GM12878 (cell line): ENCODE results near the gene IL21. TPM values are rescaled to one million over a fixed set of nuclear protein-coding genes. Genes with fewer than 3 reads are reported as not detected.

Experiments used
- ATAC-seq: fragments of 200-7000 bp; cut with Tn5 transposase; 3 replicates; pipeline ENCODE4 v1.9.1; 2020; ENCODE audit warnings: mild to moderate bottlenecking, moderate library complexity
- BruUV-seq: library from RNA; stranded (reverse); fragments of 400-500 nt; replicated peaks from 2 replicates; lab custom pipeline; 2021; lab: Mats Ljungman, UMichigan
- CTCF ChIA-PET: fragments of 300-600 bp; sonication (Branson Sonifier 250); formaldehyde crosslinking; extraction: SDS; loops from one replicate; lab custom pipeline; 2021; ENCODE audit warnings: inconsistent platforms; lab: Yijun Ruan, JAX
- POLR2A ChIA-PET: fragments of 350-600 bp; formaldehyde crosslinking; extraction: SDS; loops from one replicate; lab custom pipeline; 2021; ENCODE audit warnings: inconsistent platforms; lab: Charles Lee
- RAD21 ChIA-PET: fragments of 300-600 bp; sonication (Branson Sonifier 250); formaldehyde crosslinking; loops from one replicate; lab custom pipeline; 2023; ENCODE audit warnings: antibody characterized with exemption; ENCODE audit not compliant: unreplicated experiment; lab: Charles Lee
- SMC1A ChIA-PET: fragments of 300-600 bp; sonication (Branson Sonifier 250); formaldehyde crosslinking; loops from one replicate; lab custom pipeline; 2023; ENCODE audit not compliant: unreplicated experiment, uncharacterized antibody; lab: Charles Lee
- DNase-seq: peaks from one replicate; pipeline ENCODE4 v3.0.0-alpha.2; 2011; ENCODE audit warnings: low read depth, low spot score
- FAIRE-seq: peaks from 3 replicates; lab custom pipeline; 2011; peaks lifted over from hg19 to GRCh38; lab: Jason Lieb, UNC
- H2AFZ ChIP-seq: 2 replicates; pipeline ENCODE4 v1.6.0; 2011; ENCODE audit warnings: low read depth, low read length, control low read depth; ENCODE audit not compliant: control insufficient read depth
- H3K27ac ChIP-seq: 2 replicates; pipeline ENCODE4 v1.5.1; 2011; ENCODE audit warnings: control low read depth; ENCODE audit not compliant: control insufficient read depth, insufficient read depth
- H3K27me3 ChIP-seq, 2 experiments: replicated peaks in 1 of 2; 2 replicates each; pipeline versions ENCODE4 v1.6.0 to v1.6.1; 2011; ENCODE audit warnings: low read length in 1 of 2; ENCODE audit not compliant: control insufficient read depth in 2 of 2, insufficient read depth in 2 of 2
- H3K36me3 ChIP-seq, 2 experiments: 2 replicates each; pipeline ENCODE4 v1.5.1; 2011; ENCODE audit warnings: low read length in 1 of 2; ENCODE audit not compliant: control insufficient read depth in 2 of 2, insufficient read depth in 2 of 2
- H3K4me1 ChIP-seq: 2 replicates; pipeline ENCODE4 v1.6.1; 2011; ENCODE audit warnings: mild to moderate bottlenecking, low read length, moderate library complexity, mixed read lengths; ENCODE audit not compliant: control insufficient read depth, insufficient read depth
- H3K4me2 ChIP-seq: 2 replicates; pipeline ENCODE4 v1.6.0; 2011; ENCODE audit warnings: control low read depth; ENCODE audit not compliant: control insufficient read depth, insufficient read depth
- H3K4me3 ChIP-seq: fragments of 200-600 bp; sonication (generic); 2 replicates; pipeline ENCODE4 v1.5.1; 2016
- H3K79me2 ChIP-seq: 2 replicates; pipeline ENCODE4 v1.6.0; 2011; ENCODE audit warnings: low read length; ENCODE audit not compliant: control insufficient read depth, insufficient read depth
- H3K9ac ChIP-seq: 2 replicates; pipeline ENCODE4 v1.8.0; 2011; ENCODE audit warnings: low read length, control low read depth, mixed read lengths; ENCODE audit not compliant: control insufficient read depth, insufficient read depth
- H3K9me3 ChIP-seq: replicated peaks from 3 replicates; pipeline ENCODE4 v1.5.1; 2011; ENCODE audit warnings: mild to moderate bottlenecking, low read length; ENCODE audit not compliant: control insufficient read depth, insufficient read depth
- H4K20me1 ChIP-seq: 2 replicates; pipeline ENCODE4 v1.6.0; 2011; ENCODE audit not compliant: control insufficient read depth, insufficient read depth
- ATF2 ChIP-seq: IDR thresholded peaks from 2 replicates; pipeline ENCODE4 v1.6.1; 2012; ENCODE audit warnings: low read length, inconsistent platforms
- ATF3 ChIP-seq: IDR thresholded peaks from 2 replicates; pipeline ENCODE4 v1.6.1; 2011; ENCODE audit warnings: low read depth, mild to moderate bottlenecking, low read length, moderate library complexity, borderline replicate concordance; ENCODE audit errors: extremely low read depth
- CBFB ChIP-seq: IDR thresholded peaks from 2 replicates; pipeline ENCODE4 v1.6.1; 2016; ENCODE audit warnings: antibody characterized with exemption, low read depth
- CTCF ChIP-seq, 3 experiments: IDR thresholded peaks in 2 of 3; conservative IDR thresholded peaks in 1 of 3; 2 replicates each; pipeline ENCODE4 v1.5.1; 2011; ENCODE audit warnings: low read depth in 3 of 3, low read length in 3 of 3, mild to moderate bottlenecking in 3 of 3, control low read depth in 2 of 3, moderate library complexity in 2 of 3, inconsistent platforms in 1 of 3, mixed read lengths in 1 of 3; ENCODE audit not compliant: control insufficient read depth in 2 of 3, insufficient read depth in 1 of 3; ENCODE audit errors: extremely low read depth in 1 of 3
- E4F1 ChIP-seq: fragments of 450-650 bp; IDR thresholded peaks from 2 replicates; pipeline ENCODE4 v1.6.1; 2018; ENCODE audit warnings: borderline replicate concordance, mild to moderate bottlenecking; ENCODE audit not compliant: partially characterized antibody
- MYC ChIP-seq: IDR thresholded peaks from 2 replicates; pipeline ENCODE4 v1.6.1; 2011; ENCODE audit warnings: mild to moderate bottlenecking, low read length, moderate library complexity, inconsistent platforms; ENCODE audit not compliant: insufficient read depth, insufficient replicate concordance, insufficient read length, severe bottlenecking
- PKNOX1 ChIP-seq: fragments of 450-650 bp; IDR thresholded peaks from 2 replicates; pipeline ENCODE4 v1.6.1; 2016; ENCODE audit warnings: mild to moderate bottlenecking
- POLR2AphosphoS5 ChIP-seq: IDR thresholded peaks from 2 replicates; pipeline ENCODE4 v1.6.1; 2011; ENCODE audit warnings: mild to moderate bottlenecking, low read length, inconsistent platforms
- REST ChIP-seq: IDR thresholded peaks from 2 replicates; pipeline ENCODE4 v1.6.1; 2012; ENCODE audit warnings: mild to moderate bottlenecking, low read depth, low read length
- SPI1 ChIP-seq: IDR thresholded peaks from 2 replicates; pipeline ENCODE4 v1.6.1; 2011; ENCODE audit warnings: low read depth, mild to moderate bottlenecking, low read length, moderate library complexity, borderline replicate concordance; ENCODE audit not compliant: insufficient read depth
- TCF3 ChIP-seq: IDR thresholded peaks from 2 replicates; pipeline ENCODE4 v1.6.1; 2012; ENCODE audit warnings: low read depth, mild to moderate bottlenecking, low read length, borderline replicate concordance; ENCODE audit not compliant: insufficient read depth
- ZNF384 ChIP-seq: IDR thresholded peaks from 2 replicates; pipeline ENCODE4 v1.6.1; 2012; ENCODE audit warnings: low read depth, mild to moderate bottlenecking, low read length, improper control_type of control experiment, borderline replicate concordance
- WGBS: methylation state at CpG from one replicate; pipeline ENCODE4 v1.1.6; 2016; ENCODE audit warnings: low lambda C conversion rate; ENCODE audit not compliant: insufficient replicate concordance, insufficient coverage; ENCODE audit errors: missing lambda C conversion rate; 5-methylcytosine and 5-hydroxymethylcytosine counted together
- in situ Hi-C: fragments of 300-500 bp; cut with MboI; formaldehyde crosslinking; loops from 9 replicates; pipeline ENCODE4 v1.14.3; 2018; ENCODE audit warnings: mixed read lengths
- intact Hi-C: fragments of 100-400 bp; cut with micrococcal nuclease; formaldehyde crosslinking; loops from one replicate; pipeline ENCODE4 v1.14.2; 2022; ENCODE audit not compliant: unreplicated experiment
- polyA plus RNA-seq, 11 experiments: library from polyadenylated mRNA; depleted of rRNA in 4 of 11; unstranded in 6 of 11; stranded (reverse) in 5 of 11; fragments of >200 nt; fragmentation: Nextera tagmentation in 4 of 11; fragmentation: Illumina TruSeq in 1 of 11; extraction: Ambion mirVana in 4 of 11; extraction: Trizol in 1 of 11; gene quantifications; 1 replicate in 1 of 11; 2 replicates in 10 of 11; pipeline versions ENCODE4 v1.2.1 to v1.2.3, GENCODE V29; 2011 to 2016; ENCODE audit warnings: inconsistent platforms in 2 of 11, missing spikeins in 2 of 11, low read depth in 1 of 11
- total RNA-seq, 4 experiments: library from RNA; depleted of rRNA in 3 of 4; stranded (reverse); fragments of >200 nt in 3 of 4; fragmentation: Illumina TruSeq in 1 of 4; extraction: Trizol in 1 of 4; gene quantifications; 2 replicates each; pipeline versions ENCODE4 v1.2.1 to v1.2.3, GENCODE V29; 2013 to 2021

IL21 gene
- total and polyA plus RNA-seq, 10 of the 15 experiments (the other 5 are each of a cell fraction or from before 2014, with no cell fraction given) = not detected

GRCh38 chr4:122668241-122668640 lies 47.4 kb upstream of the IL21 start:
- Histone ChIP-seq H3K9me3 (no peaks in the 10 kb centered on the region; the same call in 2 of the 3 replicates), H3K27ac (no peak overlapping the region), H3K36me3 (no peaks in the 10 kb centered on the region), H3K79me2 (no peaks in the 10 kb centered on the region), H4K20me1 (no peaks in the 10 kb centered on the region), H3K9ac (no peak overlapping the region), H3K4me2 (no peak overlapping the region), H3K27me3 (no peaks in the 10 kb centered on the region; a peak in 1 of 4 replicates), H3K4me3 (no peak overlapping the region), H2AFZ (no peak overlapping the region), H3K4me1 (no peaks in the 10 kb centered on the region)
- no peak for DNase-seq
- ChIA-PET RAD21 (no interaction called here), CTCF (no interaction called here), POLR2A (no interaction called here), SMC1A (no interaction called here)
- FAIRE-seq = no peak
- no TSS peak for BruUV-seq
- ATAC-seq = no peak
- intact Hi-C loops (no loop called here), in situ Hi-C loops (no loop called here)
- WGBS = 29% methylated on average over 4 of the region's 4 CpGs
- TF ChIP-seq REST = no peak
- TF ChIP-seq PKNOX1 = no peak
- no peak for TF ChIP-seq CTCF (IDR thresholded peaks at IDR 0.05 in 2 of 3, conservative IDR thresholded peaks at IDR 0.05 in 1 of 3; ENCODE audit: control insufficient read depth in 2 of 3, extremely low read depth in 1 of 3, insufficient read depth in 1 of 3, low read depth in 3 of 3, low read length in 3 of 3)
- no peak for TF ChIP-seq E4F1
- TF ChIP-seq ATF3 = no peak
- TF ChIP-seq SPI1 = no peak
- no peak for TF ChIP-seq MYC
- TF ChIP-seq ZNF384 = no peak
- no peak for TF ChIP-seq POLR2AphosphoS5
- no peak for TF ChIP-seq CBFB
- no peak for TF ChIP-seq TCF3
- no peak for TF ChIP-seq ATF2
